ENCODE results near the gene NEURL1. TPM values are rescaled to one million over a fixed set of nuclear protein-coding genes. Genes with fewer than 3 reads are reported as not detected.
A peak's percentile ranks its signal among the peaks of the same experiment; 100 is the strongest.

Gene NEURL1
- total and polyA plus RNA-seq, 5 donors, result 0.11 to 0.20 (median 0.16) TPM

GRCh38 chr10:103614306-103615158, 121.0 kb downstream of the NEURL1 start:
- H3K4me1 ChIP-seq (ENCODE audit: control insufficient read depth, insufficient read depth, low read length), result peaks cover 26% of the 10 kb centered on the region
- intact Hi-C loops (cut with DNase I), result no loop called here
- H3K4me3 ChIP-seq (ENCODE audit: low read length), result no peak overlapping the region
- no peaks in the 10 kb centered on the region for H3K9me3 ChIP-seq (ENCODE audit: control insufficient read depth, low read length)
- DNase-seq, result peak in 2 of 3 donors; percentile 52 to 64
- no peak for ATAC-seq
- H3K27ac ChIP-seq (ENCODE audit: low read length), result peak overlapping the region; percentile 9
- H3K27me3 ChIP-seq (ENCODE audit: control insufficient read depth, insufficient read depth), result no peaks in the 10 kb centered on the region
- 52% methylated on average over 14 of the region's 14 CpGs for WGBS

GRCh38 chr10:103616705-103617601, 123.4 kb downstream of the NEURL1 start:
- Histone ChIP-seq H3K4me3 (ENCODE audit: low read length) (no peak overlapping the region), H3K9me3 (ENCODE audit: control insufficient read depth, low read length) (no peaks in the 10 kb centered on the region), H3K27ac (ENCODE audit: low read length) (no peak overlapping the region), H3K4me1 (ENCODE audit: control insufficient read depth, insufficient read depth, low read length) (peaks cover 35% of the 10 kb centered on the region), H3K27me3 (ENCODE audit: control insufficient read depth, insufficient read depth) (no peaks in the 10 kb centered on the region)
- intact Hi-C loops (cut with DNase I), result no loop called here
- DNase-seq (peak; percentile 83 to 91 (median 88)), ATAC-seq (peak; percentile 60 to 68)
- WGBS, result 57% methylated on average over 20 of the region's 20 CpGs

- H3K4me1 ChIP-seq (ENCODE audit: control insufficient read depth, insufficient read depth, low read length), result peaks cover 35% of the 10 kb centered on the region
- DNase-seq (peak in 2 of 3 donors; percentile 43 to 58), ATAC-seq (no peak)
- no peak overlapping the region for H3K27ac ChIP-seq (ENCODE audit: low read length)
- 81% methylated on average over 13 of the region's 13 CpGs for WGBS
- H3K4me3 ChIP-seq (ENCODE audit: low read length), result no peak overlapping the region
- intact Hi-C loops (cut with DNase I), result no loop called here
- H3K27me3 ChIP-seq (ENCODE audit: control insufficient read depth, insufficient read depth), result no peaks in the 10 kb centered on the region
- no peaks in the 10 kb centered on the region for H3K9me3 ChIP-seq (ENCODE audit: control insufficient read depth, low read length)
Measured at GRCh38 chr10:103617602-103618385, 124.3 kb downstream of the NEURL1 start.

GRCh38 chr10:103618575-103619423, 125.3 kb downstream of the NEURL1 start:
- DNase-seq (peak; percentile 87 to 94 (median 94)), ATAC-seq (peak; percentile 66 to 76)
- H3K9me3 ChIP-seq (ENCODE audit: control insufficient read depth, low read length), result no peaks in the 10 kb centered on the region
- WGBS, result 37% methylated on average over 19 of the region's 19 CpGs
- H3K4me1 ChIP-seq (ENCODE audit: control insufficient read depth, insufficient read depth, low read length), result peaks cover 35% of the 10 kb centered on the region
- peak overlapping the region; percentile 36 for H3K27ac ChIP-seq (ENCODE audit: low read length)
- intact Hi-C loops (cut with DNase I), result no loop called here
- no peaks in the 10 kb centered on the region for H3K27me3 ChIP-seq (ENCODE audit: control insufficient read depth, insufficient read depth)
- no peak overlapping the region for H3K4me3 ChIP-seq (ENCODE audit: low read length)

- Histone ChIP-seq H3K27ac (ENCODE audit: low read length) (peak overlapping the region; percentile 36), H3K4me3 (ENCODE audit: low read length) (no peak overlapping the region), H3K27me3 (ENCODE audit: control insufficient read depth, insufficient read depth) (no peaks in the 10 kb centered on the region), H3K4me1 (ENCODE audit: control insufficient read depth, insufficient read depth, low read length) (peaks cover 35% of the 10 kb centered on the region), H3K9me3 (ENCODE audit: control insufficient read depth, low read length) (no peaks in the 10 kb centered on the region)
- WGBS, result 70% methylated on average over 22 of the region's 22 CpGs
- intact Hi-C loops (cut with DNase I), result no loop called here
- ATAC-seq, result no peak
- peak in 1 of 3 donors; percentile 64 for DNase-seq
Measured at GRCh38 chr10:103619424-103620351, 126.2 kb downstream of the NEURL1 start.

- H3K27me3 ChIP-seq (ENCODE audit: control insufficient read depth, insufficient read depth), result no peaks in the 10 kb centered on the region
- H3K9me3 ChIP-seq (ENCODE audit: control insufficient read depth, low read length), result no peaks in the 10 kb centered on the region
- no peak overlapping the region for H3K4me3 ChIP-seq (ENCODE audit: low read length)
- DNase-seq (peak in 2 of 3 donors; percentile 63 to 68), ATAC-seq (no peak)
- WGBS, result 61% methylated on average over 7 of the region's 7 CpGs
- intact Hi-C loops (cut with DNase I), result no loop called here
- H3K4me1 ChIP-seq (ENCODE audit: control insufficient read depth, insufficient read depth, low read length), result peaks cover 32% of the 10 kb centered on the region
- no peak overlapping the region for H3K27ac ChIP-seq (ENCODE audit: low read length)
Measured at GRCh38 chr10:103620352-103620740, 126.8 kb downstream of the NEURL1 start.

GRCh38 chr10:103620891-103621782, 127.6 kb downstream of the NEURL1 start:
- no peak for ATAC-seq
- Histone ChIP-seq H3K27me3 (ENCODE audit: control insufficient read depth, insufficient read depth) (no peaks in the 10 kb centered on the region), H3K9me3 (ENCODE audit: control insufficient read depth, low read length) (no peaks in the 10 kb centered on the region), H3K27ac (ENCODE audit: low read length) (no peak overlapping the region), H3K4me3 (ENCODE audit: low read length) (no peak overlapping the region), H3K4me1 (ENCODE audit: control insufficient read depth, insufficient read depth, low read length) (peaks cover 29% of the 10 kb centered on the region)
- peak; percentile 33 to 63 (median 58) for DNase-seq
- intact Hi-C loops (cut with DNase I), result no loop called here
- WGBS, result 79% methylated on average over 15 of the region's 15 CpGs

- DNase-seq (peak; percentile 24 to 70 (median 66)), ATAC-seq (no peak)
- no peaks in the 10 kb centered on the region for H3K27me3 ChIP-seq (ENCODE audit: control insufficient read depth, insufficient read depth)
- WGBS, result 47% methylated on average over 4 of the region's 4 CpGs
- intact Hi-C loops (cut with DNase I), result no loop called here
- peaks cover 25% of the 10 kb centered on the region for H3K4me1 ChIP-seq (ENCODE audit: control insufficient read depth, insufficient read depth, low read length)
- H3K9me3 ChIP-seq (ENCODE audit: control insufficient read depth, low read length), result no peaks in the 10 kb centered on the region
- no peak overlapping the region for H3K27ac ChIP-seq (ENCODE audit: low read length)
- no peak overlapping the region for H3K4me3 ChIP-seq (ENCODE audit: low read length)
Measured at GRCh38 chr10:103621783-103622125, 128.2 kb downstream of the NEURL1 start.

- 90% methylated on average over 18 of the region's 18 CpGs for WGBS
- peak; percentile 10 to 68 (median 54) for DNase-seq
- Histone ChIP-seq H3K4me1 (ENCODE audit: control insufficient read depth, insufficient read depth, low read length) (peaks cover 21% of the 10 kb centered on the region), H3K27ac (ENCODE audit: low read length) (no peak overlapping the region), H3K4me3 (ENCODE audit: low read length) (no peak overlapping the region), H3K9me3 (ENCODE audit: control insufficient read depth, low read length) (no peaks in the 10 kb centered on the region), H3K27me3 (ENCODE audit: control insufficient read depth, insufficient read depth) (no peaks in the 10 kb centered on the region)
- intact Hi-C loops (cut with DNase I), result no loop called here
- ATAC-seq, result no peak
Measured at GRCh38 chr10:103622286-103622685, 128.8 kb downstream of the NEURL1 start.
